Measurements from ENCODE around the gene GSK3A.
A peak's percentile ranks its signal among the peaks of the same experiment; 100 is the strongest.

The GSK3A gene

GRCh38 chr19:42242512-42243409 is at the start of gene GSK3A:
TSS of gene GSK3A (minus strand) at chr19:42242602. CDS start at chr19:42242465, 137 bp downstream.
- peak; percentile 96 for DNase-seq

GRCh38 chr19:42291435-42291810 is 49.0 kb upstream of the GSK3A start:
- no peak for DNase-seq

- peak; percentile 59 for DNase-seq
Observed at GRCh38 chr19:42290523-42291434, 48.4 kb upstream of the GSK3A start.

- no peak for DNase-seq
Observed at GRCh38 chr19:42290136-42290522, 47.7 kb upstream of the GSK3A start.

- DNase-seq: no peak
Observed at GRCh38 chr19:42289556-42290041, 47.2 kb upstream of the GSK3A start.

- no peak for DNase-seq
Observed at GRCh38 chr19:42288881-42289555, 46.6 kb upstream of the GSK3A start.

- DNase-seq: no peak
Observed at GRCh38 chr19:42288387-42288786, 46.0 kb upstream of the GSK3A start.

- no peak for DNase-seq
Observed at GRCh38 chr19:42287827-42288107, 45.4 kb upstream of the GSK3A start.

- DNase-seq: no peak
Observed at GRCh38 chr19:42287017-42287826, 44.8 kb upstream of the GSK3A start.

- DNase-seq: no peak
Observed at GRCh38 chr19:42286349-42287016, 44.1 kb upstream of the GSK3A start.

- DNase-seq: no peak
Observed at GRCh38 chr19:42285988-42286348, 43.6 kb upstream of the GSK3A start.

- DNase-seq: no peak
Observed at GRCh38 chr19:42285541-42285941, 43.1 kb upstream of the GSK3A start.

GRCh38 chr19:42284591-42285341 is 42.4 kb upstream of the GSK3A start:
- DNase-seq: no peak

- DNase-seq: peak; percentile 76
Observed at GRCh38 chr19:42284066-42284501, 41.7 kb upstream of the GSK3A start.

GRCh38 chr19:42283188-42284065 is 41.0 kb upstream of the GSK3A start:
- DNase-seq: peak; percentile 94

- DNase-seq: no peak
Observed at GRCh38 chr19:42282819-42283187, 40.4 kb upstream of the GSK3A start.

GRCh38 chr19:42281827-42282762 is 39.7 kb upstream of the GSK3A start:
- DNase-seq: no peak

- no peak for DNase-seq
Observed at GRCh38 chr19:42281146-42281826, 38.9 kb upstream of the GSK3A start.

All from stimulated activated CD4-positive, alpha-beta T cell treated with anti-CD3 and anti-CD28 coated beads, Interleukin-4, amount 100 ng/mL, for 24 hours (primary cell).